Calu3 (cell line): Measurements from ENCODE around the gene SLC46A1. TPM values are rescaled to one million over a fixed set of nuclear protein-coding genes. Genes with fewer than 3 reads are reported as not detected.

Experiments
- Bru-seq: library from RNA; stranded (reverse); fragments of 400-500 nt; gene quantifications from one replicate; lab custom pipeline; 2021; lab: Mats Ljungman, UMichigan
- BruChase-seq, 2 experiments: library from RNA; stranded (reverse); fragments of 400-500 nt; gene quantifications; one replicate each; lab custom pipeline; 2021; lab: Mats Ljungman, UMichigan
- BruUV-seq: library from RNA; stranded (reverse); fragments of 400-500 nt; replicated peaks from 2 replicates; lab custom pipeline; 2021; lab: Mats Ljungman, UMichigan
- CTCF ChIA-PET: fragments of 300-600 bp; sonication (Branson Sonifier 250); formaldehyde crosslinking; loops from one replicate; lab custom pipeline; 2022; ENCODE audit warnings: antibody characterized with exemption; lab: Charles Lee
- DNase-seq: peaks from one replicate; pipeline ENCODE4 v3.0.0; 2022
- H3K27ac Mint-ChIP-seq: one replicate; pipeline ENCODE4 v1.8.0; 2022; ENCODE audit warnings: mixed read lengths; ENCODE audit not compliant: unreplicated experiment
- H3K27me3 Mint-ChIP-seq: one replicate; pipeline ENCODE4 v1.8.0; 2022; ENCODE audit warnings: mixed read lengths; ENCODE audit not compliant: unreplicated experiment
- H3K36me3 Mint-ChIP-seq: one replicate; pipeline ENCODE4 v1.8.0; 2022; ENCODE audit warnings: mild to moderate bottlenecking, moderate library complexity, mixed read lengths; ENCODE audit not compliant: insufficient read depth, unreplicated experiment
- H3K4me1 Mint-ChIP-seq: one replicate; pipeline ENCODE4 v1.8.0; 2022; ENCODE audit warnings: mild to moderate bottlenecking, low read depth, mixed read lengths; ENCODE audit not compliant: unreplicated experiment
- H3K4me3 Mint-ChIP-seq: one replicate; pipeline ENCODE4 v1.8.0; 2022; ENCODE audit warnings: mild to moderate bottlenecking, low read depth, moderate library complexity, mixed read lengths; ENCODE audit not compliant: unreplicated experiment
- H3K9me3 Mint-ChIP-seq: one replicate; pipeline ENCODE4 v1.8.0; 2022; ENCODE audit warnings: low read depth, mixed read lengths; ENCODE audit not compliant: unreplicated experiment
- CTCF ChIP-seq: fragments of 200-600 bp; IDR thresholded peaks from one replicate; pipeline ENCODE4 v1.8.0; 2022; ENCODE audit warnings: antibody characterized with exemption; ENCODE audit not compliant: unreplicated experiment
- intact Hi-C: fragments of 100-400 bp; cut with micrococcal nuclease; formaldehyde crosslinking; loops from one replicate; pipeline ENCODE4 v1.10.0; 2022; ENCODE audit not compliant: unreplicated experiment
- long read RNA-seq: library from polyadenylated mRNA; stranded (forward); transcript quantifications from one replicate; pipeline ENCODE4 v2.0.0, GENCODE V29; 2022
- total RNA-seq: library from RNA; stranded (reverse); gene quantifications from 2 replicates; pipeline ENCODE4 v1.2.3, GENCODE V29; 2022

Gene SLC46A1
- total RNA-seq (13.3 and 17.0 TPM in 2 replicates), Bru-seq, nascent RNA (percentile 45 among the genes with signal in this experiment), BruChase-seq, experiment 1, labeled RNA remaining after a 6-hour chase (percentile 80 among the genes with signal in this experiment), BruChase-seq, experiment 2, labeled RNA remaining after a 2-hour chase (percentile 71 among the genes with signal in this experiment)
- long read RNA-seq, full-length matches to known transcripts, result 2 of 4 reads
- long read RNA-seq, partial matches to known transcripts, result 1 of 4 reads
- long read RNA-seq, other reads (novel, unspliced or antisense), result 1 of 4 reads

- no peaks in the 10 kb centered on the region for H3K9me3 Mint-ChIP-seq
- DNase-seq, result peak; percentile 64
- intact Hi-C loops, result no loop called here
These were observed at the start of gene SLC46A1 for GRCh38 chr17:28405632-28406472. Gene SLC46A1 (minus strand): TSS chr17:28406212. CDS start chr17:28406114, 98 bp downstream.

GRCh38 chr17:28449859-28450258, 43.8 kb upstream of the SLC46A1 start:
- TF ChIP-seq CTCF, result no peak
- no peak overlapping the region for H3K4me3 Mint-ChIP-seq
- no peaks in the 10 kb centered on the region for H3K9me3 Mint-ChIP-seq
- no TSS peak for BruUV-seq
- H3K27ac Mint-ChIP-seq, result no peak overlapping the region
- H3K4me1 Mint-ChIP-seq, result no peaks in the 10 kb centered on the region
- CTCF ChIA-PET, result interaction anchor here (0.5 to 0.6 kb wide), 2 partner anchors 74 to 200 kb away, joined by 3 read pairs; no protein-coding TSS in a partner anchor
- no peak for DNase-seq
- intact Hi-C loops, result no loop called here
- H3K36me3 Mint-ChIP-seq, result no peaks in the 10 kb centered on the region
- H3K27me3 Mint-ChIP-seq, result peaks cover 57% of the 10 kb centered on the region

More at GRCh38 chr17:28405632-28406472, at the start of gene SLC46A1:
- Mint-ChIP-seq H3K27me3 (peaks cover 25% of the 10 kb centered on the region), H3K27ac (no peak within 1 kb of the TSS), H3K4me1 (no peaks in the 10 kb centered on the region), H3K4me3 (peak within 1 kb of the TSS; percentile 86), H3K36me3 (peaks cover 15% of the 10 kb centered on the region)
- no peak for TF ChIP-seq CTCF
- CTCF ChIA-PET, result interaction anchor here (1.9 kb wide), 1 partner anchor 10 kb away, joined by 8 read pairs; no protein-coding TSS in a partner anchor
- no TSS peak for BruUV-seq

GRCh38 chr17:28447396-28447760, 41.4 kb upstream of the SLC46A1 start:
- H3K27ac Mint-ChIP-seq, result no peak overlapping the region
- no peaks in the 10 kb centered on the region for H3K36me3 Mint-ChIP-seq
- no TSS peak for BruUV-seq
- CTCF ChIA-PET, result no interaction called here
- H3K9me3 Mint-ChIP-seq, result no peaks in the 10 kb centered on the region
- no peak for TF ChIP-seq CTCF
- H3K27me3 Mint-ChIP-seq, result peaks cover 49% of the 10 kb centered on the region
- no peak for DNase-seq
- no peaks in the 10 kb centered on the region for H3K4me1 Mint-ChIP-seq
- intact Hi-C loops, result no loop called here
- H3K4me3 Mint-ChIP-seq, result no peak overlapping the region

GRCh38 chr17:28446716-28447395, 40.8 kb upstream of the SLC46A1 start:
- no peak for TF ChIP-seq CTCF
- intact Hi-C loops, result no loop called here
- no peaks in the 10 kb centered on the region for H3K9me3 Mint-ChIP-seq

More at GRCh38 chr17:28446716-28447395, 40.8 kb upstream of the SLC46A1 start:
- Mint-ChIP-seq H3K4me3 (no peak overlapping the region), H3K36me3 (no peaks in the 10 kb centered on the region), H3K27ac (no peak overlapping the region), H3K4me1 (no peaks in the 10 kb centered on the region), H3K27me3 (peaks cover 44% of the 10 kb centered on the region)
- DNase-seq, result peak; percentile 42
- BruUV-seq, result no TSS peak
- CTCF ChIA-PET, result no interaction called here
